Tibial nerve (tissue), 4 donors: Measurements from ENCODE around the gene ABLIM2.

ENCODE experiments used
- EP300 ChIP-seq, 2 donors: sonication (generic); formaldehyde crosslinking; IDR thresholded peaks; one replicate each; pipeline ENCODE4 v1.6.1; 2017; ENCODE audit warnings: antibody characterized with exemption in 2 of 2, mild to moderate bottlenecking in 1 of 2
- POLR2A ChIP-seq, 2 donors: fragments of 450-650 bp; IDR thresholded peaks; one replicate each; pipeline ENCODE4 v1.6.1; 2017; ENCODE audit warnings: antibody characterized with exemption in 2 of 2, mild to moderate bottlenecking in 2 of 2, moderate library complexity in 2 of 2
- TF ChIP-seq, protein P1 (sequence below), 5 experiments: fragments of 200-600 bp in 3 of 5; fragments of 450-650 bp in 2 of 5; sonication (generic) in 3 of 5; IDR thresholded peaks; one replicate each; pipeline ENCODE4 v1.5.1; 2016 to 2019; ENCODE audit warnings: antibody characterized with exemption in 5 of 5, mild to moderate bottlenecking in 3 of 5, moderate library complexity in 2 of 5

- TF ChIP-seq, protein P1, sequence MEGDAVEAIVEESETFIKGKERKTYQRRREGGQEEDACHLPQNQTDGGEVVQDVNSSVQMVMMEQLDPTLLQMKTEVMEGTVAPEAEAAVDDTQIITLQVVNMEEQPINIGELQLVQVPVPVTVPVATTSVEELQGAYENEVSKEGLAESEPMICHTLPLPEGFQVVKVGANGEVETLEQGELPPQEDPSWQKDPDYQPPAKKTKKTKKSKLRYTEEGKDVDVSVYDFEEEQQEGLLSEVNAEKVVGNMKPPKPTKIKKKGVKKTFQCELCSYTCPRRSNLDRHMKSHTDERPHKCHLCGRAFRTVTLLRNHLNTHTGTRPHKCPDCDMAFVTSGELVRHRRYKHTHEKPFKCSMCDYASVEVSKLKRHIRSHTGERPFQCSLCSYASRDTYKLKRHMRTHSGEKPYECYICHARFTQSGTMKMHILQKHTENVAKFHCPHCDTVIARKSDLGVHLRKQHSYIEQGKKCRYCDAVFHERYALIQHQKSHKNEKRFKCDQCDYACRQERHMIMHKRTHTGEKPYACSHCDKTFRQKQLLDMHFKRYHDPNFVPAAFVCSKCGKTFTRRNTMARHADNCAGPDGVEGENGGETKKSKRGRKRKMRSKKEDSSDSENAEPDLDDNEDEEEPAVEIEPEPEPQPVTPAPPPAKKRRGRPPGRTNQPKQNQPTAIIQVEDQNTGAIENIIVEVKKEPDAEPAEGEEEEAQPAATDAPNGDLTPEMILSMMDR (IDR thresholded peaks at IDR 0.05), result no peak
- no peak for TF ChIP-seq POLR2A (IDR thresholded peaks at IDR 0.05)
- TF ChIP-seq EP300 (IDR thresholded peaks at IDR 0.05), result no peak
These were observed 73.7 kb downstream of the ABLIM2 start for GRCh38 chr4:8084712-8085490.
